H1 (cell line): ENCODE measurements around the gene EXOSC5. TPM values are rescaled to one million over a fixed set of nuclear protein-coding genes. Genes with fewer than 3 reads are reported as not detected.

Source experiments
- E2F6 ChIP-seq: IDR thresholded peaks from 2 replicates; pipeline ENCODE4 v1.6.1; 2012; ENCODE audit warnings: inconsistent platforms
- SAP30 ChIP-seq: fragments of 300-600 bp; sonication (generic); IDR thresholded peaks from 2 replicates; pipeline ENCODE4 v1.7.1; 2012; ENCODE audit warnings: low read length, moderate library complexity, mild to moderate bottlenecking, inconsistent platforms; ENCODE audit not compliant: insufficient read depth, insufficient replicate concordance
- polyA plus RNA-seq, 7 experiments: library from polyadenylated mRNA; depleted of rRNA in 3 of 7; stranded (reverse) in 5 of 7; unstranded in 2 of 7; fragments of >200 nt in 5 of 7; fragments of 200-250 nt in 2 of 7; gene quantifications; 1 replicate in 5 of 7; 2 replicates in 1 of 7; 4 replicates in 1 of 7; pipeline versions ENCODE4 v1.2.1 to v1.2.3, GENCODE V29; 2011 to 2013; ENCODE audit warnings: missing spikeins in 2 of 7, mixed read lengths in 2 of 7
- total RNA-seq: library from RNA; stranded (reverse); fragmentation: NEBNext Ultra II Directional; extraction: Animal tissue kit (Norgen Biotek cat#: 25700); gene quantifications from 2 replicates; pipeline ENCODE4 v1.2.1, GENCODE V29; 2021

Gene EXOSC5
- total and polyA plus RNA-seq, 2 of the 8 experiments (the other 6 are each of a cell fraction or from before 2014, with no cell fraction given), result 56.2 to 92.8 TPM

- no peak for TF ChIP-seq E2F6
- no peak for TF ChIP-seq SAP30
Measured at GRCh38 chr19:41411968-41412265, 14.8 kb upstream of the EXOSC5 start (continued).
